Motor neuron (in vitro differentiated cells): ENCODE measurements around the gene KIF3A. TPM values are rescaled to one million over a fixed set of nuclear protein-coding genes. Genes with fewer than 3 reads are reported as not detected.

Experiments
- ATAC-seq, 8 experiments: fragments of 200-7000 bp; cut with Tn5 transposase; replicated peaks in 6 of 8; 2 replicates each; pipeline ENCODE4 v1.8.0; 2021; ENCODE audit warnings: mild to moderate bottlenecking in 8 of 8, moderate library complexity in 8 of 8
- H3K27ac ChIP-seq, 2 donors: fragments of 250-450 bp; sonication (Bioruptor Pico); 2 replicates each; pipeline ENCODE4 v1.9.0; 2021; ENCODE audit warnings: antibody characterized with exemption in 2 of 2, mild to moderate bottlenecking in 2 of 2, moderate library complexity in 1 of 2
- H3K4me1 ChIP-seq, 2 donors: fragments of 250-450 bp; sonication (Bioruptor Pico); replicated peaks in 1 of 2; 2 replicates each; pipeline ENCODE4 v1.6.1; 2021; ENCODE audit warnings: antibody characterized with exemption in 2 of 2, mild to moderate bottlenecking in 2 of 2, moderate library complexity in 1 of 2
- H3K4me3 ChIP-seq, 5 donors: fragments of 250-450 bp; sonication (Bioruptor Pico); 2 replicates each; pipeline ENCODE4 v1.9.0; 2021; ENCODE audit warnings: antibody characterized with exemption in 5 of 5, mild to moderate bottlenecking in 5 of 5, moderate library complexity in 4 of 5
- WGBS, 10 experiments: fragments of 450-650 bp; shearing (Covaris generic); methylation state at CpG; one replicate each; pipeline ENCODE4 v1.0.0; 2022; 5-methylcytosine and 5-hydroxymethylcytosine counted together
- in situ Hi-C, 9 experiments: fragments of 400-800 bp; cut with MboI; loops; one replicate each; pipeline ENCODE4 v1.15.0; 2021; ENCODE audit warnings: low sequenced_read_pairs in 9 of 9, low pct_unique_long_range_greater_than_20kb in 2 of 9; ENCODE audit not compliant: unreplicated experiment in 9 of 9
- total RNA-seq, 8 experiments: library from RNA; unstranded; fragments of 300-600 nt; gene quantifications; 2 replicates each; pipeline versions ENCODE4 v1.2.3 to v1.2.4, GENCODE V29; 2022

KIF3A gene
- total RNA-seq, 8 experiments from 2014 or later: 11.1 to 65.8 (median 41.6) TPM

- 0 to 100% (median 87%) methylated on average over 1 to 5 of the region's 6 CpGs; no CpG with 5 or more reads in 2 of the 10 experiments for WGBS, 10 experiments
- no peak overlapping the region for H3K4me3 ChIP-seq
- H3K27ac ChIP-seq: no peak overlapping the region
- no peaks in the 10 kb centered on the region for H3K4me1 ChIP-seq
- peak in 3 of 8 experiments; percentile 91 to 97 (median 92) for ATAC-seq
- in situ Hi-C loops: no loop called here
Measured at GRCh38 chr5:132684491-132684890, 52.9 kb downstream of the KIF3A start.

- H3K4me3 ChIP-seq: no peak overlapping the region
- 70 to 100% (median 100%) methylated on average over 1 to 3 of the region's 4 CpGs; no CpG with 5 or more reads in 3 of the 10 experiments for WGBS, 10 experiments
- H3K27ac ChIP-seq: no peak overlapping the region
- ATAC-seq: no peak
- in situ Hi-C loops: no loop called here
- H3K4me1 ChIP-seq: no peaks in the 10 kb centered on the region
Measured at GRCh38 chr5:132681983-132682382, 55.4 kb downstream of the KIF3A start.

- ATAC-seq: no peak
- Histone ChIP-seq H3K27ac (no peak overlapping the region), H3K4me1 (no peaks in the 10 kb centered on the region), H3K4me3 (no peak overlapping the region)
- WGBS, 10 experiments: 90 to 100% (median 98%) methylated on average over 1 to 2 of the region's 2 CpGs; no CpG with 5 or more reads in 4 of the 10 experiments
- in situ Hi-C loops: no loop called here
Measured at GRCh38 chr5:132681476-132681831, 55.9 kb downstream of the KIF3A start.

GRCh38 chr5:132680780-132681475, 56.4 kb downstream of the KIF3A start:
- in situ Hi-C loops: no loop called here
- Histone ChIP-seq H3K27ac (no peak overlapping the region), H3K4me3 (no peak overlapping the region), H3K4me1 (no peaks in the 10 kb centered on the region)
- ATAC-seq: no peak
- WGBS, 10 experiments: 76 to 96% (median 85%) methylated on average over 3 to 8 of the region's 8 CpGs

- ATAC-seq: no peak
Measured at GRCh38 chr5:132679717-132680380, 57.5 kb downstream of the KIF3A start.

GRCh38 chr5:132679166-132679565, 58.2 kb downstream of the KIF3A start:
- Histone ChIP-seq H3K4me1 (no peaks in the 10 kb centered on the region), H3K27ac (no peak overlapping the region), H3K4me3 (no peak overlapping the region)
- no peak for ATAC-seq
- in situ Hi-C loops: no loop called here
- 40 to 100% (median 80%) methylated on average over 1 to 7 of the region's 7 CpGs; no CpG with 5 or more reads in 3 of the 10 experiments for WGBS, 10 experiments

More at GRCh38 chr5:132679717-132680380, 57.5 kb downstream of the KIF3A start:
- Histone ChIP-seq H3K4me3 (no peak overlapping the region), H3K27ac (no peak overlapping the region), H3K4me1 (no peaks in the 10 kb centered on the region)
- in situ Hi-C loops: no loop called here
- 29 to 100% (median 91%) methylated on average over 1 to 8 of the region's 15 CpGs for WGBS, 10 experiments

- no peak for ATAC-seq
- WGBS, 10 experiments: 100% methylated on average over 1 of the region's 1 CpG; no CpG with 5 or more reads in 8 of the 10 experiments
- Histone ChIP-seq H3K4me1 (no peaks in the 10 kb centered on the region), H3K4me3 (no peak overlapping the region), H3K27ac (no peak overlapping the region)
- in situ Hi-C loops: no loop called here
Measured at GRCh38 chr5:132678735-132679134, 58.6 kb downstream of the KIF3A start.

GRCh38 chr5:132677682-132678400, 59.5 kb downstream of the KIF3A start:
- no peak overlapping the region for H3K4me3 ChIP-seq
- no peak overlapping the region for H3K27ac ChIP-seq
- H3K4me1 ChIP-seq: no peaks in the 10 kb centered on the region
- in situ Hi-C loops: no loop called here
- no peak for ATAC-seq
- 80 to 100% (median 91%) methylated on average over 2 to 14 of the region's 15 CpGs for WGBS, 10 experiments

- Histone ChIP-seq H3K4me1 (no peaks in the 10 kb centered on the region), H3K27ac (no peak overlapping the region), H3K4me3 (no peak overlapping the region)
- whole genome bisulfite sequencing, 10 experiments: 0 to 76% (median 50%) methylated on average over 1 to 4 of the region's 7 CpGs; no CpG with 5 or more reads in 5 of the 10 experiments
- in situ Hi-C loops: no loop called here
- peak; percentile 74 to 97 (median 86) for ATAC-seq
Measured at GRCh38 chr5:132677191-132677590, 60.2 kb downstream of the KIF3A start.

GRCh38 chr5:132675936-132676689, 61.2 kb downstream of the KIF3A start:
- WGBS, 10 experiments: 73 to 100% (median 95%) methylated on average over 1 to 7 of the region's 11 CpGs; no CpG with 5 or more reads in 2 of the 10 experiments
- ATAC-seq: no peak
- in situ Hi-C loops: no loop called here
- Histone ChIP-seq H3K4me3 (no peak overlapping the region), H3K27ac (no peak overlapping the region), H3K4me1 (no peaks in the 10 kb centered on the region)

- Histone ChIP-seq H3K4me3 (no peak overlapping the region), H3K27ac (no peak overlapping the region), H3K4me1 (no peaks in the 10 kb centered on the region)
- in situ Hi-C loops: loop anchor here in 1 of 9 experiments (25.0 kb wide), 1 partner anchor 137 kb away; the partner anchor contains the start of gene SOWAHA
- 0 to 100% (median 76%) methylated on average over 1 to 3 of the region's 13 CpGs; no CpG with 5 or more reads in 2 of the 10 experiments for WGBS, 10 experiments
- peak in 4 of 8 experiments; percentile 40 to 57 (median 44) for ATAC-seq
Measured at GRCh38 chr5:132674671-132675506, 62.5 kb downstream of the KIF3A start.
